IPS-18c (cell line): ENCODE measurements around the gene LHX5.
A peak's percentile ranks its signal among the peaks of the same experiment; 100 is the strongest.

Source experiments
- H3K4me3 ChIP-seq: 2 replicates; pipeline ENCODE4 v1.7.0; 2013; ENCODE audit warnings: low read depth, mild to moderate bottlenecking, low read length, moderate library complexity; ENCODE audit not compliant: insufficient read depth
- H3K9me3 ChIP-seq: one replicate; pipeline ENCODE4 v1.6.1; 2013; ENCODE audit warnings: mild to moderate bottlenecking, low read length, moderate library complexity; ENCODE audit not compliant: control insufficient read depth, insufficient read depth

Gene LHX5

DNA sequence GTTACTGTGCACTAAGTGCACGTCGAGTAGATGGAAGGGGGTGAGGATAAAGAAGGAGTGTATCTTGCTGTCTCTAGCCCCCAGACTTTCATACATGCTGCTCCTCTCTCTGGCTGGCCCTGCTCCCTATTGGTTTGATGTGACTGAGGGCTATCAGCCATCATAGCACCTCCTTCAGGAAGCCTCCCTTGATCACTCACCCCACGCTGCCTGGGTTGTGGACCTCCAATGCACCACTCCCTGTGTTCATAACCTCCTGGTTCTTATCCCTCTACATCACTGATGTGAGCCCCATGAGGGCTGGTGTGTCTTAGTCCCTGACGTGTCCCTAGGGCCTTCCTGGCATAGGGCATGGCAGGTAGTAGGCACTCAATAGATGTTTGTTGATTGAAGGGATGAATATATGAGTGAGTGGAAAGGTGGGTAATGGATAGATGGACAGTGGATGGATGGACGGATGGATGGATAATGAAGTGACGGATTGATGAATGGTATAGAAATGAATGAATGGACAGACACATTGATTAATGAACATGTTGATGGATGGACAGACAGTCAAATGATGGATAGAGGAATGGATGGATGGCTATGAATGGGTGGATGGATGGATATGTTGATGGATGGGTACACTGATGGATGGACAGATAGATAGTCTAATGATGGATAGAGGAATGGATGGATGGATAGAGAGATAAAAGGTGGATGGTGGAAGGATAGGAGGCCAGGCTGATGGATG, 34.5 kb downstream of the LHX5 start:
- Histone ChIP-seq H3K9me3 (no peaks in the 10 kb centered on the region), H3K4me3 (no peak overlapping the region)

- H3K4me3 ChIP-seq, result no peak overlapping the region
- no peaks in the 10 kb centered on the region for H3K9me3 ChIP-seq
These were observed 35.1 kb downstream of the LHX5 start for GRCh38 chr12:113436586-113436985.

GRCh38 chr12:113435367-113435766, 36.3 kb downstream of the LHX5 start:
- no peak overlapping the region for H3K4me3 ChIP-seq

DNA sequence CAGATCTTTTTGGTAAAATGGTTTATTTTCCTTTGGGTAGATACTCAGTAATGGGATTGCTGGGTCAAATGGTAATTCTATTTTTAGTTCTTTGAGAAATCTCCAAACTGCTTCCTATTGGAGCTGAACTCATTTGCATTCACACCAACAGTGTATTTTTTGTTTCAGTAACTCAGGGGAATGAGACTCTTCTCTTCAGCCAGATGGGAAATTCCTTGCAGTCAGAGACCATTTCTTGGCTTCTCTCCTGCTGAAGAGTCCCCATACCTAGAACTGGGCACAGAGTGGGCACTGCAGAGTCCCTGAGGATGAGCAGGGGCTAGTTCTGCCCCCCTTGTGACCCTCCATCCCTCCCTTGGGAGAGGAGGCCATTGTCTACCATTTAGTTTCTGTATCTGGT, 38.7 kb downstream of the LHX5 start:
- Histone ChIP-seq H3K4me3 (no peak overlapping the region), H3K9me3 (peaks cover 5% of the 10 kb centered on the region)

More at GRCh38 chr12:113435367-113435766, 36.3 kb downstream of the LHX5 start:
- peaks cover under 1% of the 10 kb centered on the region for H3K9me3 ChIP-seq

GRCh38 chr12:113428482-113428881, 43.2 kb downstream of the LHX5 start:
- Histone ChIP-seq H3K9me3 (peaks cover 5% of the 10 kb centered on the region), H3K4me3 (no peak overlapping the region)

DNA sequence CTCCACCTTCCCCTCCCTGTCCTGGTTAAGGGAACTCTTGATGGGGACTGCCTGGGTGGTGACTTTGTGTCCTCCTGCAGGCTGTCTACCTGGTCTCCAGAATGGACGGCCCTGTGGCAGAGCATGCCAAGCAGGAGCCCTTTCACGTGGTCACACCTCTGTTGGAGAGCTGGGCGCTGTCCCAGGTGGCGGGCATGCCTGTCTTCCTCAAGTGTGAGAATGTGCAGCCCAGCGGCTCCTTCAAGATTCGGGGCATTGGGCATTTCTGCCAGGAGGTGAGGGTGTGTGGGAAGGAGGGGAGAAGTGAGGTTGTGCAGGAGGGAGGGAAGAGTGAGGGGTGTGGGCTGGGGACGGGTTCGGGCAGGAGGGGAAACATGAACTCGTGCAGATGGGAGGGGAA, 43.8 kb downstream of the LHX5 start:
- Histone ChIP-seq H3K4me3 (no peak overlapping the region), H3K9me3 (peaks cover 5% of the 10 kb centered on the region)

- Histone ChIP-seq H3K9me3 (peaks cover 5% of the 10 kb centered on the region), H3K4me3 (no peak overlapping the region; the same call in 1 of the 2 replicates)
These were observed 45.7 kb downstream of the LHX5 start for GRCh38 chr12:113425960-113426453.

DNA sequence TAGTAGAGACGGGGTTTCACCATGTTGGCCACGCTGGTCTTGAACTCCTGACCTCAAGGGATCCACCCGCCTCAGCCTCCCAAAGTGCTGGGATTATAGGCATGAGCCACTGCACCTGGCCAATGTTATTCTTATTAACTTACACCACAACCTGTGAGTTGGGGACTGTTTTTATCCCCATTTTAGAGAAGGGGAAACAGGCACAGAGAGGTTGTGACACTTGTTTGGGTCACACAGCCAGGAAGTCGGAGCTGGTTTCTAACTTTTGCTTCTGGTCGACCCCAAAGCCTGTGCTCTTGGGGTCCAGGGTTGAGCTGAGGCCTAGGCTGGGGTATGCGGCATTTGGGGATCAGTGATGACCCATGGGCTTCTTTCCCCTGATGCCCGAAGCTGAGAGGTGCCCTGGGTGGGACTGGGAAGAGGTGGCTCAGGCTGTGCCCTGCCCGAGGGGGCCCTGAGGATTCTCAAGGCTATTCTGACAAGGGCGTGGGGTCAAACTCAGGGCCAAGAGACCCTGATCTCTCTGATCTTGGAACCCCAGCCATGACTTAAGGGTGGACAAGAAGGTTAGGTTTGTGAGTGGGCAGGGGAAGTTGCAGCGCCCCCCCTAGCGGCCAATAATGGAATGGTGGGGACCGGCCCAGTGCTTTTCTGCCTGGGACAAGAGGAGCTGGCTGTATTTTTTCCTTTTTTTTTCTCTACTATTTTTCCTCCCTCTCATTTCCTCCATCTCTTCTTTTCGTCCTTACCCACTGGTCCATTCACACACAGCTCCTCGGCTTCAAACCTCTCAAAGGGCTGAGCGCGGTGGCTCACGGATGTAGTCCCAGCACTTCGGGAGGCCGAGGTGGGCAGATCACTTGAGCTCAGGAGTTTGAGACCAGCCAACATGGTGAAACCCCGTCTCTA, 46.5 kb downstream of the LHX5 start:
- H3K9me3 ChIP-seq, result peaks cover 2% of the 10 kb centered on the region
- H3K4me3 ChIP-seq, result peak overlapping the region; percentile 17; the same call in 1 of the 2 replicates

DNA sequence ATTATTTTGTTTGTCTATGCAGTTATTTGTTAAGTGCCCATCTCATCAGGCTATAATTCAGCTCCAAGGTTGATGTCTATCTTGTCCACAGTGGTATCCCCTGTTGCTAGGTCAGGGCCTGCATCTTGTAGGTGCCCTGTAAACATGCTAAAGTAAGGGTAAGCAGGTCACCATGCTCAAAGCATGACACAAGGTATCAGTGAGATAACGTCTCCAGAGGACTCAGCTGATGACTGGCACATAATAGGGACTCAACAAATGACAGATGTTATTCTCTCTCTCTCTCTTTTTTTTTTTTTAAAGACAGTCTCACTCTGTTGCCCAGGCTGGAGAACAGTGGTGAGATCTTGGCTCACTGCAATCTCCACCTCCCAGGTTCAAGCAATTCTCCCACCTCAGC, 47.2 kb downstream of the LHX5 start:
- no peaks in the 10 kb centered on the region for H3K9me3 ChIP-seq

DNA sequence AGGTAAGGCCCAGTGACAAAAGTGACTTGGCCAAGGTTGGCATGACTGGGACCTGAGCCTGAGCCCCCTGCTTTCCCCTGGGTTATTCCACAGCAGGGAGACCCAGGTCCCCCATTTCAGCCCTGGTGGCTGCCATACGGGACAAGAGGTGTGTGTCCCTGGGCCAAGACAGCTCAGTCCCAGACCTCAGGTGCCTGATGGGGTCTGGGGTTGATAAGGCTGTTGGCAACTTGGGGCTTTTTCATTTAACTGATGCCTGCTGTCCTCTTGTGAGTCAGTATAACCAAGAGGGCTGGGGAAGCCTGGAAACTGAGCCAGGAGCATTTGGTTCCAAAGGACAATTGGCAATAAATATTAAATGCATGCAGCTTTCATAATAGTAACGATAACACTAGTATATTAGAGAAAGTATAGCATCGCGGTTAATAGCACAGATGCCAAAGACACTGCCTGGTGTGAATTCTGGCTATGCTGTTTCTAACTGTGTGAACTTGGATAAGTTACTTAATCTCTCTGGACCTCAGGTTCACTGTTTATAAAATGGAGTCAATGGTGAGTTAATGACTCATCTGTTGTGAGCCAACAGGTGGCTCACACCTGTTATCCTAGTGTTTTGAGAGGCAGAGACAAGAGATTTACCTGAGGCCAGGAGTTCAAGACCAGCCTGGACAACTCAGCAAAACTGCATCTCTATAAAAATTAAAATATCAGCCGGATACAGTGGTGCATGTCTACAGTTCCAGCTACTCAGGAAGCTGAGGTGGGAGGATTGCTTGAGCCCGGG, 48.6 kb downstream of the LHX5 start:
- H3K4me3 ChIP-seq, result 0 out of 2 replicates have a peak overlapping the region, but pooled peaks have one; percentile 22

More for the DNA sequence above, 47.2 kb downstream of the LHX5 start:
- H3K4me3 ChIP-seq, result no peak overlapping the region

GRCh38 chr12:113422030-113422885, 49.4 kb downstream of the LHX5 start, which contains the start of gene SDSL:
TSS of gene SDSL (plus strand) at chr12:113422380. CDS start at chr12:113427983, 5,603 bp downstream.
- 0 out of 2 replicates have a peak within 1 kb of the TSS, but pooled peaks have one; percentile 22 for H3K4me3 ChIP-seq
- no peaks in the 10 kb centered on the region for H3K9me3 ChIP-seq

More for the DNA sequence above, 48.6 kb downstream of the LHX5 start:
- H3K9me3 ChIP-seq, result no peaks in the 10 kb centered on the region

GRCh38 chr12:113420996-113421595, 50.6 kb downstream of the LHX5 start:
- H3K9me3 ChIP-seq, result no peaks in the 10 kb centered on the region
- H3K4me3 ChIP-seq, result no peak overlapping the region

DNA sequence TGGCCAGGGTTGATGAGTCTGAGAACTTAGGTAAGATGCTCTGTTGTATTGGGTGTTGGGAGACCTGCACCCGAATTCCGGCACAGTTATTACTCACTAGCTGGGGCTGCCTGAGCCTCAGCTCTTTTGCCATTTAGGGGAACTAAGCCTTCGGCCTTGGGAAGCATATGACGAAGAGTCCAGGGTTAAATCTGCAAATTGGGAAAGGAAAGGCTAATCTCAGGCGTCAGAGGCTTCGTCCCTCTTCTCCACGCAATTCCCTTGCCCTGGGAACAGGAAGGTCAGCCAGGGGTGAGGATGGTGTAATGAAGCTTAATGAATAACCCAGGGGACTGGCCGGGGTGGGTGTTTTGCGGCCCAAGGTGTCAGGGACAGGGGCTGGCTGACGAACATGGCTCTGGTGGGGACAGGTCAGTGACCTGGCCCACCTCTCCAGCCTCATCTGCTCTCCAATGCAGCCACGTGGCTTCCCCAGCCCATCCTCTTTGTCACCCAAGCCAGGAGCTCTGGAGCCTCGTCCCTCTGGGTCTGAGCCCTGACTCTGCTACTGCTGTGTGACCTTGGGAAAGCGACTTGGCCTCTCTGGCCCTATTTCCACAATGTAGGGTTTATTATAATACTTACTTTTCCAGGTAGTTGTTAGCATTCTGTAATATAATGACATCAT, 53.3 kb downstream of the LHX5 start:
- no peak overlapping the region for H3K4me3 ChIP-seq

GRCh38 chr12:113416091-113416754, 55.4 kb downstream of the LHX5 start:
- no peak overlapping the region for H3K4me3 ChIP-seq
- H3K9me3 ChIP-seq, result no peaks in the 10 kb centered on the region

More for the DNA sequence above, 53.3 kb downstream of the LHX5 start:
- H3K9me3 ChIP-seq, result no peaks in the 10 kb centered on the region

DNA sequence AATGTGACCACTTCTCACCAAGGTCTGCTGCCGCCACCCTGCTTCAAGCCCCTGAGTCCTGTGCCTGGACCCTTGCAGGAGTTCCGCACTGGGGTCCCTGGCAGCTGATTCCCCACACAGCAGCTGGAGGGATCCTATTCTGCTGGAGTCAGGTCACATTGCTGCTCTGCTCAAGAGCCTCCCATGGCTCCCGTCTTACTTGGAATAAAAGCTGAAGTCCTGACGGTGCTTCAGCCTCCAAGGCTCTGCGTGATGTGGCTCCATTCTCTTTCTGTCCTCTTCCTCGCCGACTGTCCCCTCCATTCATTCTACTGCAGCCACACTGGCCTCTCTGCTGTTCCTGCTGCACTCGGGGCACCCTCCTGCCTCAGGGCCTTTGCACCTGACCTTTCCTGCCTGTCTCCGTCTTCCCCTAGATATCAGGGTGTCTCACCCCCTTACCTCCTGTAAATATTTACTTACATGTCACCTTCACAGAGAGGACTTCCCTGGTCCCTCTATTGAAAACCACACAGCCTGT, 57.1 kb downstream of the LHX5 start:
- Histone ChIP-seq H3K9me3 (no peaks in the 10 kb centered on the region), H3K4me3 (no peak overlapping the region)
